Measurements from ENCODE around the gene ITIH1. TPM values are rescaled to one million over a fixed set of nuclear protein-coding genes. Genes with fewer than 3 reads are reported as not detected.
"Not testable (repeated sequence)": the region's sequence is repeated elsewhere in the genome, so short reads cannot be mapped to it uniquely, and the experiment has no call there.

ITIH1 gene
- total and polyA plus RNA-seq, 11 donors: 0.04 to 0.23 (median 0.21) TPM; not detected in 8

GRCh38 chr3:52774901-52775864 is 2.2 kb upstream of the ITIH1 start:
- Histone ChIP-seq H3K4me1 (peaks cover 0 to 25% (median 2%) of the 10 kb centered on the region in 12 donors), H3K27me3 (no peaks in the 10 kb centered on the region), H3K27ac (no peak overlapping the region), H3K4me3 (no peak overlapping the region), H3K9me3 (no peaks in the 10 kb centered on the region), H3K36me3 (no peaks in the 10 kb centered on the region)
- no peak for ATAC-seq
- no peak for DNase-seq
- TF ChIP-seq POLR2A (IDR thresholded peaks at IDR 0.05) (no peak), CTCF (IDR thresholded peaks at IDR 0.05) (no peak)
- intact Hi-C loops (cut with DNase I): loop anchor here in 5 of 10 donors (5.0 to 10.0 kb wide), 6 partner anchors 57 to 300 kb away; partner anchors contain the start of genes ITIH4 (in 1 of the 5), MUSTN1 (in 1 of the 5) and STIMATE (in 1 of the 5)
- 37 to 58% (median 45%) methylated on average over 6 of the region's 6 CpGs for WGBS, 4 donors

GRCh38 chr3:52775877-52776276 is 1.5 kb upstream of the ITIH1 start:
- no peak overlapping the region for H3K27ac ChIP-seq
- ATAC-seq: no peak
- intact Hi-C loops (cut with DNase I): loop anchor here in 4 of 10 donors (10.0 kb wide), 3 partner anchors 119 to 299 kb away; partner anchors contain the start of gene STIMATE (in 1 of the 4)
- no peaks in the 10 kb centered on the region for H3K36me3 ChIP-seq
- DNase-seq: no peak
- H3K9me3 ChIP-seq: no peaks in the 10 kb centered on the region
- TF ChIP-seq CTCF (IDR thresholded peaks at IDR 0.05): no peak
- TF ChIP-seq POLR2A (IDR thresholded peaks at IDR 0.05): no peak
- 51 to 59% (median 55%) methylated on average over 8 of the region's 8 CpGs for WGBS, 4 donors
- peaks cover 0 to 23% (median 2%) of the 10 kb centered on the region in 12 donors for H3K4me1 ChIP-seq
- H3K4me3 ChIP-seq: no peak overlapping the region
- no peaks in the 10 kb centered on the region for H3K27me3 ChIP-seq

GRCh38 chr3:52776486-52776885 is 913 bp upstream of the ITIH1 start:
- 80 to 86% (median 85%) methylated on average over 6 of the region's 6 CpGs for WGBS, 4 donors
- not testable (repeated sequence) for H3K36me3 ChIP-seq, H3K27me3 ChIP-seq, H3K27ac ChIP-seq, H3K4me3 ChIP-seq, DNase-seq, H3K9me3 ChIP-seq, ATAC-seq
- intact Hi-C loops (cut with DNase I): loop anchor here in 4 of 10 donors (10.0 kb wide), 3 partner anchors 118 to 298 kb away; partner anchors contain the start of gene STIMATE (in 1 of the 4)
- peaks cover 0 to 19% (median under 1%) of the 10 kb centered on the region in 12 donors for H3K4me1 ChIP-seq

- intact Hi-C loops (cut with DNase I): loop anchor here in 4 of 10 donors (10.0 kb wide), 3 partner anchors 117 to 297 kb away; partner anchors contain the start of gene STIMATE (in 1 of the 4)
Measured at GRCh38 chr3:52777959-52778805, 783 bp downstream of the ITIH1 start.

More at GRCh38 chr3:52777959-52778805, 783 bp downstream of the ITIH1 start:
- no peak overlapping the region for H3K27ac ChIP-seq
- H3K27me3 ChIP-seq: peaks cover 0 to 2% (median 0%) of the 10 kb centered on the region in 9 donors
- no peaks in the 10 kb centered on the region for H3K36me3 ChIP-seq
- peaks cover 0 to 16% (median 0%) of the 10 kb centered on the region in 12 donors for H3K4me1 ChIP-seq
- DNase-seq (no peak), ATAC-seq (peak in 1 of 4 donors; percentile 23)
- no peaks in the 10 kb centered on the region for H3K9me3 ChIP-seq
- WGBS, 4 donors: 68 to 78% (median 70%) methylated on average over 15 to 17 of the region's 17 CpGs
- TF ChIP-seq CTCF (IDR thresholded peaks at IDR 0.05): no peak
- no peak for TF ChIP-seq POLR2A (IDR thresholded peaks at IDR 0.05)
- H3K4me3 ChIP-seq: no peak overlapping the region
